ENCODE results near the gene C16orf54. TPM values are rescaled to one million over a fixed set of nuclear protein-coding genes. Genes with fewer than 3 reads are reported as not detected.
A peak's percentile ranks its signal among the peaks of the same experiment; 100 is the strongest.

Gene C16orf54
- total and polyA plus RNA-seq, 10 of the 15 experiments (the other 5 are each of a cell fraction or from before 2014, with no cell fraction given), result 2.1 to 13.3 (median 5.4) TPM

DNA sequence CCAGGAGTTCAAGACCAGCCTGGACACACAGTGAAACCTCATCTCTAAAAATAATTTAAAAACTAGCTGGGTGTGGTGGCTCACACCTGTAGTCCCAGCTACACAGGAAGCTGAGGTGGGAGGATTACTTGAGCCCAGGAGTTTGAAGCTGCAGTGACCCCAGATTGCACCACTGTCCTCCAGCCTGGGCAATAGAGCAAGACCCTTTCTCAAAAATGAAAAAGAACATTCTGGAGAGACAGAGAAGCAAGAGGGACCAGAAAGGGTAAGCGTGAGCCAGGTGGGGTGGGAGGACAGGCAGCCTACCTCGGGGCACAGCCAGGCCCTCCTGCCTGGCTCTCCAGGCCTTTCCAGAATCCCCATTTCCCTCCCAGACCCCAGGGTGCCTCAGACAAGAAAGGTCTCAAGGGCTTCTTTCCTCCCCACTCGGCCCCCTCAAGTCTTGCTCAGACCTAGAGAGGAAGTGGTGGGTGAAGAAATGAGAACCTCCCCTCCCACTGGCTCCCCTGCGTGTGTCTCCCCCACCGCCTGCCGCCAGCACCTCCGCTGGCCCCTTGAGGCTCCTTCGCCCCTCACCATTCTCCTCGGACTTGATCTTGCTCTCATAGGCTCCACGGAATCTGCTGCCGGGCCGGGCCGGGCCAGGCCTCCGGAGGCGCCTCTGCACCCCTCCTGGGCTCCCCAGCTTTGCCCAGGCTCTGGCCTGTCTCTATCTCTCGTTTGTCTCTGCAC lies 503 bp downstream of the C16orf54 start (continued):
- TF ChIP-seq, protein P1, sequence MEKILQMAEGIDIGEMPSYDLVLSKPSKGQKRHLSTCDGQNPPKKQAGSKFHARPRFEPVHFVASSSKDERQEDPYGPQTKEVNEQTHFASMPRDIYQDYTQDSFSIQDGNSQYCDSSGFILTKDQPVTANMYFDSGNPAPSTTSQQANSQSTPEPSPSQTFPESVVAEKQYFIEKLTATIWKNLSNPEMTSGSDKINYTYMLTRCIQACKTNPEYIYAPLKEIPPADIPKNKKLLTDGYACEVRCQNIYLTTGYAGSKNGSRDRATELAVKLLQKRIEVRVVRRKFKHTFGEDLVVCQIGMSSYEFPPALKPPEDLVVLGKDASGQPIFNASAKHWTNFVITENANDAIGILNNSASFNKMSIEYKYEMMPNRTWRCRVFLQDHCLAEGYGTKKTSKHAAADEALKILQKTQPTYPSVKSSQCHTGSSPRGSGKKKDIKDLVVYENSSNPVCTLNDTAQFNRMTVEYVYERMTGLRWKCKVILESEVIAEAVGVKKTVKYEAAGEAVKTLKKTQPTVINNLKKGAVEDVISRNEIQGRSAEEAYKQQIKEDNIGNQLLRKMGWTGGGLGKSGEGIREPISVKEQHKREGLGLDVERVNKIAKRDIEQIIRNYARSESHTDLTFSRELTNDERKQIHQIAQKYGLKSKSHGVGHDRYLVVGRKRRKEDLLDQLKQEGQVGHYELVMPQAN (conservative IDR thresholded peaks at IDR 0.05), result no peak
- TF ChIP-seq CHD1 (IDR thresholded peaks at IDR 0.05; ENCODE audit: low read depth, low read length) (no peak), LARP7 (IDR thresholded peaks at IDR 0.05) (no peak), ZBTB4 (CRISPR knock-in tag; IDR thresholded peaks at IDR 0.05) (no peak), FOS (IDR thresholded peaks at IDR 0.05; ENCODE audit: borderline replicate concordance, extremely low read depth, insufficient read length) (no peak), BCLAF1 (IDR thresholded peaks at IDR 0.05) (no peak), RUNX3 (IDR thresholded peaks at IDR 0.05; ENCODE audit: low read length) (peak; percentile 63; the same call in 1 of the 2 replicates), PML (IDR thresholded peaks at IDR 0.05; ENCODE audit: low read length) (no peak), SMARCA5 (IDR thresholded peaks at IDR 0.05) (no peak), HCFC1 (IDR thresholded peaks at IDR 0.05; ENCODE audit: low read length) (no peak), MYC (IDR thresholded peaks at IDR 0.05; ENCODE audit: insufficient read depth, insufficient read length, insufficient replicate concordance, low read length, severe bottlenecking) (no peak), NR2C2 (IDR thresholded peaks at IDR 0.05; ENCODE audit: borderline replicate concordance, control insufficient read depth, insufficient read length, low read depth) (no peak), MTA2 (IDR thresholded peaks at IDR 0.05; ENCODE audit: low read depth) (no peak), IRF4 (IDR thresholded peaks at IDR 0.05; ENCODE audit: low read depth, low read length) (0 out of 2 replicates have a peak, but pooled peaks have one; percentile 30), BCL11A (IDR thresholded peaks at IDR 0.05; ENCODE audit: low read depth, low read length) (peak; percentile 38; the same call in 1 of the 2 replicates), CTCF (IDR thresholded peaks at IDR 0.05 in 2 of 3, conservative IDR thresholded peaks at IDR 0.05 in 1 of 3; ENCODE audit: control insufficient read depth in 2 of 3, extremely low read depth in 1 of 3, insufficient read depth in 1 of 3, low read depth in 3 of 3, low read length in 3 of 3) (no peak)
- TF ChIP-seq, protein P2, sequence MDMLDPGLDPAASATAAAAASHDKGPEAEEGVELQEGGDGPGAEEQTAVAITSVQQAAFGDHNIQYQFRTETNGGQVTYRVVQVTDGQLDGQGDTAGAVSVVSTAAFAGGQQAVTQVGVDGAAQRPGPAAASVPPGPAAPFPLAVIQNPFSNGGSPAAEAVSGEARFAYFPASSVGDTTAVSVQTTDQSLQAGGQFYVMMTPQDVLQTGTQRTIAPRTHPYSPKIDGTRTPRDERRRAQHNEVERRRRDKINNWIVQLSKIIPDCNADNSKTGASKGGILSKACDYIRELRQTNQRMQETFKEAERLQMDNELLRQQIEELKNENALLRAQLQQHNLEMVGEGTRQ (IDR thresholded peaks at IDR 0.05; ENCODE audit: borderline replicate concordance, low read depth, low read length), result no peak

Measured in GM12878 (cell line).